Neural progenitor cell (in vitro differentiated cells): ENCODE results near the gene PIRT.

Experiments
- CTCF ChIP-seq: fragments of 200-600 bp; sonication (generic); IDR thresholded peaks from 2 replicates; pipeline ENCODE4 v1.5.1; 2017; ENCODE audit warnings: antibody characterized with exemption, mild to moderate bottlenecking
- EZH2 ChIP-seq: fragments of 200-600 bp; sonication (generic); IDR thresholded peaks from 2 replicates; pipeline ENCODE4 v1.6.1; 2017; ENCODE audit warnings: antibody characterized with exemption, mild to moderate bottlenecking, moderate library complexity
- EZH2phosphoT487 ChIP-seq: fragments of 200-600 bp; sonication (generic); IDR thresholded peaks from 2 replicates; pipeline ENCODE4 v1.6.1; 2017; ENCODE audit warnings: antibody characterized with exemption

- TF ChIP-seq CTCF (no peak), EZH2 (no peak), EZH2phosphoT487 (no peak)
Observed at GRCh38 chr17:10836966-10837590, 809 bp downstream of the PIRT start.
